Measurements from ENCODE around the gene NLGN1.

Gene NLGN1

GRCh38 chr3:174192471-174192870 is 794.9 kb downstream of the NLGN1 start:
- DNase-seq (ENCODE audit: low spot score), result no peak
- in situ Hi-C loops (cut with MboI; ENCODE audit: low pct_unique_long_range_greater_than_20kb, low sequenced_read_pairs, unreplicated experiment), result no loop called here
- no peak for TF ChIP-seq CTCF (IDR thresholded peaks at IDR 0.05; ENCODE audit: extremely low read depth, insufficient read depth, missing control alignments)

- in situ Hi-C loops (cut with MboI; ENCODE audit: low pct_unique_long_range_greater_than_20kb, low sequenced_read_pairs, unreplicated experiment), result no loop called here
- TF ChIP-seq CTCF (IDR thresholded peaks at IDR 0.05; ENCODE audit: extremely low read depth, insufficient read depth, missing control alignments), result no peak
- DNase-seq (ENCODE audit: low spot score), result no peak
Observed at GRCh38 chr3:174193604-174194003, 796.1 kb downstream of the NLGN1 start.

GRCh38 chr3:174197416-174197815 is 799.9 kb downstream of the NLGN1 start:
- in situ Hi-C loops (cut with MboI; ENCODE audit: low pct_unique_long_range_greater_than_20kb, low sequenced_read_pairs, unreplicated experiment), result no loop called here
- TF ChIP-seq CTCF (IDR thresholded peaks at IDR 0.05; ENCODE audit: extremely low read depth, insufficient read depth, missing control alignments), result no peak
- no peak for DNase-seq (ENCODE audit: low spot score)

- DNase-seq (ENCODE audit: low spot score), result no peak
- TF ChIP-seq CTCF (IDR thresholded peaks at IDR 0.05; ENCODE audit: extremely low read depth, insufficient read depth, missing control alignments), result no peak
- in situ Hi-C loops (cut with MboI; ENCODE audit: low pct_unique_long_range_greater_than_20kb, low sequenced_read_pairs, unreplicated experiment), result no loop called here
Observed at GRCh38 chr3:174198199-174198598, 800.7 kb downstream of the NLGN1 start.

GRCh38 chr3:174199696-174200095 is 802.2 kb downstream of the NLGN1 start:
- DNase-seq (ENCODE audit: low spot score), result no peak
- in situ Hi-C loops (cut with MboI; ENCODE audit: low pct_unique_long_range_greater_than_20kb, low sequenced_read_pairs, unreplicated experiment), result no loop called here
- TF ChIP-seq CTCF (IDR thresholded peaks at IDR 0.05; ENCODE audit: extremely low read depth, insufficient read depth, missing control alignments), result no peak

- in situ Hi-C loops (cut with MboI; ENCODE audit: low pct_unique_long_range_greater_than_20kb, low sequenced_read_pairs, unreplicated experiment), result no loop called here
- DNase-seq (ENCODE audit: low spot score), result no peak
- no peak for TF ChIP-seq CTCF (IDR thresholded peaks at IDR 0.05; ENCODE audit: extremely low read depth, insufficient read depth, missing control alignments)
Observed at GRCh38 chr3:174202116-174202515, 804.6 kb downstream of the NLGN1 start.

GRCh38 chr3:174202561-174202960 is 805.0 kb downstream of the NLGN1 start:
- no peak for DNase-seq (ENCODE audit: low spot score)
- no peak for TF ChIP-seq CTCF (IDR thresholded peaks at IDR 0.05; ENCODE audit: extremely low read depth, insufficient read depth, missing control alignments)
- in situ Hi-C loops (cut with MboI; ENCODE audit: low pct_unique_long_range_greater_than_20kb, low sequenced_read_pairs, unreplicated experiment), result no loop called here
